ENCODE data around the gene CD3E.

CD3E gene

GRCh38 chr11:118281284-118281683, 23.2 kb upstream of the CD3E start:
- no peaks in the 10 kb centered on the region for H3K36me3 ChIP-seq (ENCODE audit: insufficient read depth, low read length)
- no peaks in the 10 kb centered on the region for H3K9me3 ChIP-seq (ENCODE audit: control insufficient read depth, insufficient read depth, low read length)
- no peak overlapping the region for H3K9ac ChIP-seq (ENCODE audit: low read depth, low read length)
- peaks cover 13% of the 10 kb centered on the region for H3K4me1 ChIP-seq (ENCODE audit: insufficient read depth, low read length)

GRCh38 chr11:118282606-118283005, 21.9 kb upstream of the CD3E start:
- Histone ChIP-seq H3K36me3 (ENCODE audit: insufficient read depth, low read length) (no peaks in the 10 kb centered on the region), H3K9me3 (ENCODE audit: control insufficient read depth, insufficient read depth, low read length) (no peaks in the 10 kb centered on the region)

GRCh38 chr11:118283037-118283636, 21.4 kb upstream of the CD3E start:
- Histone ChIP-seq H3K9me3 (ENCODE audit: control insufficient read depth, insufficient read depth, low read length) (no peaks in the 10 kb centered on the region), H3K4me1 (ENCODE audit: insufficient read depth, low read length) (no peaks in the 10 kb centered on the region), H3K36me3 (ENCODE audit: insufficient read depth, low read length) (no peaks in the 10 kb centered on the region), H3K9ac (ENCODE audit: low read depth, low read length) (no peak overlapping the region)

More at GRCh38 chr11:118282606-118283005, 21.9 kb upstream of the CD3E start:
- H3K4me1 ChIP-seq (ENCODE audit: insufficient read depth, low read length), result 0 out of 2 replicates have a peak, but pooled peaks cover under 1% of the 10 kb centered on the region
- no peak overlapping the region for H3K9ac ChIP-seq (ENCODE audit: low read depth, low read length)

GRCh38 chr11:118283756-118284350, 20.7 kb upstream of the CD3E start:
- Histone ChIP-seq H3K4me1 (ENCODE audit: insufficient read depth, low read length) (no peaks in the 10 kb centered on the region), H3K9me3 (ENCODE audit: control insufficient read depth, insufficient read depth, low read length) (no peaks in the 10 kb centered on the region), H3K36me3 (ENCODE audit: insufficient read depth, low read length) (no peaks in the 10 kb centered on the region), H3K9ac (ENCODE audit: low read depth, low read length) (no peak overlapping the region)

GRCh38 chr11:118286545-118286944, 18.0 kb upstream of the CD3E start:
- H3K9me3 ChIP-seq (ENCODE audit: control insufficient read depth, insufficient read depth, low read length), result no peaks in the 10 kb centered on the region
- no peaks in the 10 kb centered on the region for H3K36me3 ChIP-seq (ENCODE audit: insufficient read depth, low read length)
- H3K4me1 ChIP-seq (ENCODE audit: insufficient read depth, low read length), result no peaks in the 10 kb centered on the region
- no peak overlapping the region for H3K9ac ChIP-seq (ENCODE audit: low read depth, low read length)

- no peaks in the 10 kb centered on the region for H3K4me1 ChIP-seq (ENCODE audit: insufficient read depth, low read length)
- H3K9ac ChIP-seq (ENCODE audit: low read depth, low read length), result no peak overlapping the region
- no peaks in the 10 kb centered on the region for H3K9me3 ChIP-seq (ENCODE audit: control insufficient read depth, insufficient read depth, low read length)
- H3K36me3 ChIP-seq (ENCODE audit: insufficient read depth, low read length), result no peaks in the 10 kb centered on the region
Observed at GRCh38 chr11:118287006-118287405, 17.5 kb upstream of the CD3E start.

GRCh38 chr11:118289401-118289800, 15.1 kb upstream of the CD3E start:
- no peaks in the 10 kb centered on the region for H3K4me1 ChIP-seq (ENCODE audit: insufficient read depth, low read length)
- H3K36me3 ChIP-seq (ENCODE audit: insufficient read depth, low read length), result no peaks in the 10 kb centered on the region
- no peaks in the 10 kb centered on the region for H3K9me3 ChIP-seq (ENCODE audit: control insufficient read depth, insufficient read depth, low read length)
- no peak overlapping the region for H3K9ac ChIP-seq (ENCODE audit: low read depth, low read length)

GRCh38 chr11:118290923-118291322, 13.6 kb upstream of the CD3E start:
- Histone ChIP-seq H3K36me3 (ENCODE audit: insufficient read depth, low read length) (no peaks in the 10 kb centered on the region), H3K4me1 (ENCODE audit: insufficient read depth, low read length) (peaks cover 4% of the 10 kb centered on the region; the same call in 1 of the 2 replicates)

GRCh38 chr11:118291477-118292135, 12.9 kb upstream of the CD3E start:
- H3K9me3 ChIP-seq (ENCODE audit: control insufficient read depth, insufficient read depth, low read length), result no peaks in the 10 kb centered on the region
- H3K36me3 ChIP-seq (ENCODE audit: insufficient read depth, low read length), result no peaks in the 10 kb centered on the region
- peaks cover 4% of the 10 kb centered on the region; the same call in 1 of the 2 replicates for H3K4me1 ChIP-seq (ENCODE audit: insufficient read depth, low read length)
- H3K9ac ChIP-seq (ENCODE audit: low read depth, low read length), result no peak overlapping the region

More at GRCh38 chr11:118290923-118291322, 13.6 kb upstream of the CD3E start:
- H3K9me3 ChIP-seq (ENCODE audit: control insufficient read depth, insufficient read depth, low read length), result no peaks in the 10 kb centered on the region
- H3K9ac ChIP-seq (ENCODE audit: low read depth, low read length), result no peak overlapping the region

- H3K9me3 ChIP-seq (ENCODE audit: control insufficient read depth, insufficient read depth, low read length), result no peaks in the 10 kb centered on the region
Observed at GRCh38 chr11:118294053-118294452, 10.5 kb upstream of the CD3E start.

GRCh38 chr11:118295199-118295598, 9.3 kb upstream of the CD3E start:
- no peaks in the 10 kb centered on the region for H3K36me3 ChIP-seq (ENCODE audit: insufficient read depth, low read length)
- H3K9ac ChIP-seq (ENCODE audit: low read depth, low read length), result no peak overlapping the region
- peaks cover 4% of the 10 kb centered on the region; the same call in 1 of the 2 replicates for H3K4me1 ChIP-seq (ENCODE audit: insufficient read depth, low read length)
- no peaks in the 10 kb centered on the region for H3K9me3 ChIP-seq (ENCODE audit: control insufficient read depth, insufficient read depth, low read length)

More at GRCh38 chr11:118294053-118294452, 10.5 kb upstream of the CD3E start:
- no peaks in the 10 kb centered on the region for H3K36me3 ChIP-seq (ENCODE audit: insufficient read depth, low read length)
- peaks cover 4% of the 10 kb centered on the region; the same call in 1 of the 2 replicates for H3K4me1 ChIP-seq (ENCODE audit: insufficient read depth, low read length)
- no peak overlapping the region for H3K9ac ChIP-seq (ENCODE audit: low read depth, low read length)

GRCh38 chr11:118295815-118296454, 8.6 kb upstream of the CD3E start:
- no peaks in the 10 kb centered on the region for H3K36me3 ChIP-seq (ENCODE audit: insufficient read depth, low read length)
- H3K9me3 ChIP-seq (ENCODE audit: control insufficient read depth, insufficient read depth, low read length), result no peaks in the 10 kb centered on the region
- H3K4me1 ChIP-seq (ENCODE audit: insufficient read depth, low read length), result peaks cover 4% of the 10 kb centered on the region; the same call in 1 of the 2 replicates
- H3K9ac ChIP-seq (ENCODE audit: low read depth, low read length), result no peak overlapping the region

GRCh38 chr11:118301600-118302195, 2.8 kb upstream of the CD3E start:
- H3K9me3 ChIP-seq (ENCODE audit: control insufficient read depth, insufficient read depth, low read length), result no peaks in the 10 kb centered on the region
- no peak overlapping the region for H3K9ac ChIP-seq (ENCODE audit: low read depth, low read length)
- H3K36me3 ChIP-seq (ENCODE audit: insufficient read depth, low read length), result no peaks in the 10 kb centered on the region
- peaks cover 6% of the 10 kb centered on the region; the same call in 1 of the 2 replicates for H3K4me1 ChIP-seq (ENCODE audit: insufficient read depth, low read length)

GRCh38 chr11:118304227-118304567, 333 bp upstream of the CD3E start:
- Histone ChIP-seq H3K9me3 (ENCODE audit: control insufficient read depth, insufficient read depth, low read length) (no peaks in the 10 kb centered on the region), H3K36me3 (ENCODE audit: insufficient read depth, low read length) (no peaks in the 10 kb centered on the region), H3K9ac (ENCODE audit: low read depth, low read length) (no peak overlapping the region), H3K4me1 (ENCODE audit: insufficient read depth, low read length) (peaks cover 6% of the 10 kb centered on the region; the same call in 1 of the 2 replicates)
